Measurements from ENCODE around the gene BTG4.

GRCh38 chr11:111469200-111469599, 43.0 kb downstream of the BTG4 start:
- TF ChIP-seq, protein P1, sequence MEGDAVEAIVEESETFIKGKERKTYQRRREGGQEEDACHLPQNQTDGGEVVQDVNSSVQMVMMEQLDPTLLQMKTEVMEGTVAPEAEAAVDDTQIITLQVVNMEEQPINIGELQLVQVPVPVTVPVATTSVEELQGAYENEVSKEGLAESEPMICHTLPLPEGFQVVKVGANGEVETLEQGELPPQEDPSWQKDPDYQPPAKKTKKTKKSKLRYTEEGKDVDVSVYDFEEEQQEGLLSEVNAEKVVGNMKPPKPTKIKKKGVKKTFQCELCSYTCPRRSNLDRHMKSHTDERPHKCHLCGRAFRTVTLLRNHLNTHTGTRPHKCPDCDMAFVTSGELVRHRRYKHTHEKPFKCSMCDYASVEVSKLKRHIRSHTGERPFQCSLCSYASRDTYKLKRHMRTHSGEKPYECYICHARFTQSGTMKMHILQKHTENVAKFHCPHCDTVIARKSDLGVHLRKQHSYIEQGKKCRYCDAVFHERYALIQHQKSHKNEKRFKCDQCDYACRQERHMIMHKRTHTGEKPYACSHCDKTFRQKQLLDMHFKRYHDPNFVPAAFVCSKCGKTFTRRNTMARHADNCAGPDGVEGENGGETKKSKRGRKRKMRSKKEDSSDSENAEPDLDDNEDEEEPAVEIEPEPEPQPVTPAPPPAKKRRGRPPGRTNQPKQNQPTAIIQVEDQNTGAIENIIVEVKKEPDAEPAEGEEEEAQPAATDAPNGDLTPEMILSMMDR (IDR thresholded peaks at IDR 0.05; ENCODE audit: low read depth, low read length), result no peak
- no peak for TF ChIP-seq EZH2phosphoT487 (IDR thresholded peaks at IDR 0.05; ENCODE audit: low read depth)
